Colon (tissue), 2 donors: ENCODE measurements around the gene ZNF575.
A peak's percentile ranks its signal among the peaks of the same experiment; 100 is the strongest.
"Not testable (repeated sequence)": the region's sequence is repeated elsewhere in the genome, so short reads cannot be mapped to it uniquely, and the experiment has no call there.

ENCODE experiments used
- FAIRE-seq: peaks from 2 replicates; lab custom pipeline; 2012; peaks lifted over from hg19 to GRCh38; lab: Jason Lieb, UNC
- donor health status: control.
- donor health status: control.

ZNF575 gene

GRCh38 chr19:43510713-43511112 lies 22.3 kb upstream of the ZNF575 start:
- FAIRE-seq = no peak

DNA sequence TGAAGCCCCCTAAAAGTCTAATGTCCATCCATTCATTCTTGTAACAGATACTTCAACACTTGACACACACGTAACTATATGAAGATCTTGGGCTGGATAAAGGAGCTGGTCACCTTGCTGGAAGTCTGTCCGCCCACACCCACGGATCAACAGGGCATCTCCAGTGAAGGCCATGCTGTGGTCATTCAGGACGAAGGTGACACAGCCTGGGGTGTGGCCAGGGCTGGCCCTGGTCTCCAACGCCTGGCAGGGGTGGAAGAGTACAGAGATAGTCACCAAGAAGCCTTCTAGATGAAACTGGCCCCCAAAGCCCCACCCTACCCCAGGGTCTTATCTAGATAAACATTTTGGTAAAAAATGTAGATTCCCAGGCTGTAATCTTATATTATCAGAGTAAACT lies 21.7 kb upstream of the ZNF575 start:
- no peak for FAIRE-seq

GRCh38 chr19:43512399-43512798 lies 20.6 kb upstream of the ZNF575 start:
- FAIRE-seq = not testable (repeated sequence)

- no peak for FAIRE-seq
Measured at GRCh38 chr19:43518051-43518450, 14.9 kb upstream of the ZNF575 start.

DNA sequence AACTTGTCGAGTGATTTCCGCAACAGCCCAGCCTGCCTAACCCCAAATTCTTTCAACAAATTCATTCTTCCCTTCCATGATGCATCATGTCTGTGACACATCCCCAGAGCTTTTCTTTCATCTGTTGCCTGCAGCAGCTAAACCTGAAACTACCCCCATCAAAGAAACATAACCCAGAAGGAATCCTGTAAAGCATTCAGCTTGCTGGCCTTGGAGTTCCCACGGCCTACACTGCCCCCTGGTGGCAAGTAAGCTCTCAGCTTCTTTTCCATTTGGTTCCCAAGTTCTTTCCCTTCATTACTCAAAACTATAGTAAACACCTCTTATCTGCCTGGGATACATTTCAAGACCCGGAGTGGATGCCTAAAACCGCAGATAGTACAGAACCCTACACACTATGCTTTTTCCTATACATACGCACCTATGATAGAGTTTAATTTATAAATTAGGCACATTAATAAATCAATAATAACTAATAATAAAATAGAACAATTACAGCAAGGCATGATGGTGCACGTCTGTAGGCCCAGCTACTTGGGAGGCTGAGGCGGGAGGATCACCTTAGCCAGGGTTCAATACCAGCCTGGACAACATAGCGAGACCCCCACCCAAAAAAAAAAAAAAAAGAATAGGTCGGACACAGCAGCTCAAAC lies 13.4 kb upstream of the ZNF575 start:
- FAIRE-seq = no peak

- FAIRE-seq = no peak
Measured at GRCh38 chr19:43522929-43523328, 10.1 kb upstream of the ZNF575 start.

GRCh38 chr19:43523696-43524095 lies 9.3 kb upstream of the ZNF575 start:
- FAIRE-seq = not testable (repeated sequence)

- FAIRE-seq = no peak
Measured at GRCh38 chr19:43524922-43525835, 7.8 kb upstream of the ZNF575 start.

DNA sequence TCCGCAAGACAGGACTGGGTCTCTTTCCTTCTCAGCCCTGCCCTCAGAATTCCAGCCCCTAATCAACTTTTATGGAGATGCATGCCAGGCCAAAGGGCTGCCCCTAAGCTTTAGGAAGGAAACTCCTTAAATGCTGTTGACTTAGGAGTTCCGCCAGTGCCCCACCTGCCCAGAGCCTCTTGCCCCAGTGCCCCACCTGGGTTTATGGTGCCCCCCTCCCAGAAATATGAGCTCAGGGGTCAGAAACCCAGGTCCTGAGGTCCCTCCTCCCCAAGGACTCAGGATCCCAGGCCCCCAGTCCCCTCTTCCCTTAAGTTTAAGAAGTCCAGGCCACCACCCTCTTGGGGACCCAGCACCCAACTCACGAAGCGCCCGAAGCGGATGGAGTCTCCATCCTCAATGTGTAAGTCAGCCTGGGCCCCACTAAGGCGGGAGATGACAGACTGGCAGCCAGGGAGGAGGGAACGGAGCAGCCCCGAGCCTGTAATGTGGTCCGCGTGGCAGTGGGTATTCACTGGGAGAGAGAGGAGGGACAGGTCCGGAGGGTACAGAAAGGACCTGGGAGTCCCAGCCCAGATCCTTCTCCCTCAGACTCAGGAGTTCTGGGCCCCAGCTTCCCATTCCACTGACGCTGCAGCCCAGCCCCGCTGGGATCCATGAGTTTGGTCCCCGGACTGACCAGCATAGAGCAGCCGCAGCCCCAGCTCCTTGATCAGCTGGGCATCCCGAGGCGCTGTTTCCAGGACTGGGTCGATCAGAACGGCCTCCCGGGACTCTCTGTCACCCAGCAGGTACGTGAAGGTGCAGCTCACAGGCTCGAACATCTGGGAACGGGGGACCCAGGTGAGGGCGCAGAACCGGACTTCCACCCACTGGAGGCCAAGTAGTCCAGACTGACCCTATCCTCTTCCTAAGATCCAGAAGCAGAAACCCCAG lies 6.9 kb upstream of the ZNF575 start:
- no peak for FAIRE-seq

- no peak for FAIRE-seq
Measured at GRCh38 chr19:43526884-43527859, 5.8 kb upstream of the ZNF575 start, which contains the start of gene ETHE1. ETHE1 (minus strand) TSS chr19:43527201; CDS start chr19:43527177, 24 bp downstream.

GRCh38 chr19:43527860-43528622 lies 4.9 kb upstream of the ZNF575 start:
- FAIRE-seq = no peak

- no peak for FAIRE-seq
Measured at GRCh38 chr19:43532571-43532961, 422 bp upstream of the ZNF575 start.

GRCh38 chr19:43533546-43534304 lies 737 bp downstream of the ZNF575 start:
- FAIRE-seq = peak; percentile 53

- FAIRE-seq = no peak
Measured at GRCh38 chr19:43534305-43534815, 1.4 kb downstream of the ZNF575 start.

GRCh38 chr19:43534816-43535761 lies 2.1 kb downstream of the ZNF575 start:
- no peak for FAIRE-seq

- FAIRE-seq = no peak
Measured at GRCh38 chr19:43538922-43539321, 5.9 kb downstream of the ZNF575 start.

DNA sequence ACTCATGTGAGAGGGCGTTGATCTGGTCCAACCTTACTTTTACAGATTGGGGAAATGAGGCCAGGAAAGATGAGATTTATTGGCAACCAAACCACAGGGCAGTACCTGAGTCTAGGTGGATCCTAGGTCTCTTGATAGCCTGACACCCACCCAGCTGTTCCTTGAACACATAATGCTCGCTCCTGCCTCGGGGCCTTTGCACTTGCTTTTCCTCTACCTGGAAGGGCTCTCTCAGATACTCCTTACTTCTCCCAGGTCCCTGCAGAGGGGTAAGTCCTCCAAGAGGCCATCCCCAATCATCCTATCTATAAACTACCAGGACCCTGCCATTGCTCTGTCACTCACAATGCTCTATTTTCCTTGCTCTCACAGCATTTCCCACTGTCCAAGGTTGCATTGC lies 7.4 kb downstream of the ZNF575 start:
- FAIRE-seq = no peak
